Measurements from ENCODE around the gene ERC2.

Gene ERC2

DNA sequence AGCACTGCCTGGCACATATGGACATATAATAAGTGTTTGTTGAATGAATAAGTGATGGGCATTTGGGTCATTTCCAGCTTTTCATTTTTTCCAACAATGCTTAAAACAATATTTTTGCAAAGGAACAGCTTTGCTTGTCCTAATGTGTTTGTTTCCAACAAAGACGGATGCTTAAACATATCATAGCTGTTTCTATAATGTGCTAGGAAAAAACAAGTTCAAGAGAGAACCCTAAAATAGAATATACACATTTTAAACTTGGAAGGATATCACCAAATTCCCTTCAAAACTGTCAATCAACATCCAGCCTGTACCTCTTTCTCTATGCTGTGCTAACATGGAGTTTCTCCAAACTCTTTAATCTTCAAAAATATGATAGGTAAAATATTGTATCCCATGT, 756.6 kb downstream of the ERC2 start:
- no peak for DNase-seq (ENCODE audit: low read depth)

DNA sequence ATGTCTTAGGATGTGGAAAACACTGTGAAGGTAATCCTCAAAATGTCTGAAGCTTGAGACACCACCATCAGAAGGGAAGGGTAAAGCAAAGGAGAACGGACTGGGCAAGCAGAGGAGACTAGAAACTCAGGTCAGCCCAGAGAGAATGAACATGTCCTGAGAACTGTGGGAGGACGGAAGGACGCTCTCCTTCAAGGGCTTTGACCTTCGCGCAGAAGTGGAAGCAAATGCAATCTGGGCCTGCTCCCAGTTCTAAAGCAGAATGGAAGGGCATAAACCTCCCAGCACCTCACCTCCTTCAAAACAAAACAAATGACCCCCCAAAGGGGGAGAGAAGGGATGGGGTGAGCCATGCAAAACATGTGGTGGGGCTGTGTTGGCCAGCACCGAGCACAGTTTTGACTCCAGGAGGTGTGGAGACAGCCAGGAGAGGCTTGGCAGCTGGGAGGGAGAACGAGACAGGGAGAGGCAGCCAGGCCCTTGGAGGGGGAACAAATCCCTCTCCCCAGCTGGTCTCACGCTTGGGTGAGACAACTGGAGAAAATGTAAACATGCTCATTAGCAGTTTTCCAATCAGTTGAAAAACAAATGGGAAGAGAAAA, 758.8 kb downstream of the ERC2 start:
- no peak for DNase-seq (ENCODE audit: low read depth)

DNA sequence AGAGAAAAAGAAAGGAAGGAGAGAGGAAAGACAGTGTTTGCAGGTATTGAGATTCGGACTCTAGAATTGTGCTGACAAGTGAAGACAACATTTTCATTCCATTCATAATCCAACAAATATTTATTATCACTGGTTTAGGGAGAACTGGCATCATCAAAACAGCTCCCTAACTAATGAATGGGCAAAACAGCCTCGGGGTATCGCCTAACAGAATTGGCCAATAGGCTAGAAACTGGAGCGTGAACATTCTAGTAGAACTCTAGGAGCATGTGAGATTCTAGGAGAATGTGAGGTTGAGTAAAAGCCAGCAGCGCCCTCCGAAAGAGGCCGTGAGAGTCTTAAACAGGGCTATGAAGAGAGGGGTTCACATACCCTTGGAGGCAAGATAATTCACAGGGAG, 759.3 kb downstream of the ERC2 start:
- no peak for DNase-seq (ENCODE audit: low read depth)

DNA sequence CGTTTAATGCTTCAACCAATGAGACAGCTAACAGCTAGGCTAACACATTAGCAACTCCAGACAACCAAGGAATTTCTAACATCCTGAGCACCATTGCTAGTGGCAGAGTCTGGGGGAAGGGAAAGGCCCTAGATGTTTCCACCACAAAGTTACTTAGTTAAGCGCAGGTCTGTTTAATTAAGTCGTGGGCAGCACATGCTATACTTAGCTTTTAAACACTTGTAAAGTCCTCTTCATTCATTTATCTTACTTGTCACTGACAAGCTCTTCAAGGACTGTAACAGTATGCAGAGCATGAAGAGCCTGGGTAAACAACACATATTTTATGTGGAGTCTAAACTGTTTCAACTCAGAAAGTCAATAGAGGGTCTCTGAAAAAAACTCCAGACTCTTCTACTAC, 760.0 kb downstream of the ERC2 start:
- no peak for DNase-seq (ENCODE audit: low read depth)

DNA sequence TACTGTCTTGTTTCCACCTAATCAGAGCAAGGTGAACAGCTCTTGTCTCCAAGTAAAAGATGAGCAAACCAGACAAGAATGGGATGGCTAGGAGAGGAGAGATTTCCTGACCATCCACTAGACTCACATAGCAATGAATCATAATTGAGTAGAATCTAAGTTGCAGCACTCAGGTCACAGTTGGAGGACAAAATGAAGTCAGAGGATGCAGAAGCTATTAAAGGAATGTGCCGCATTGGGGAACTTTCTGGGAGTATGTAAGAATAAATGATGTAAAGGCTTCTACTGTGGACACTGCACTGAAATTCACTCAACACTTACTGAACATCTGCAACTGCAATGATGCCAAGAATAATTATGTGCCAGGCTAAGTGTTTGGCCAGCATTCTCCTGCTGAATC, 763.7 kb downstream of the ERC2 start:
- no peak for DNase-seq (ENCODE audit: low read depth)

DNA sequence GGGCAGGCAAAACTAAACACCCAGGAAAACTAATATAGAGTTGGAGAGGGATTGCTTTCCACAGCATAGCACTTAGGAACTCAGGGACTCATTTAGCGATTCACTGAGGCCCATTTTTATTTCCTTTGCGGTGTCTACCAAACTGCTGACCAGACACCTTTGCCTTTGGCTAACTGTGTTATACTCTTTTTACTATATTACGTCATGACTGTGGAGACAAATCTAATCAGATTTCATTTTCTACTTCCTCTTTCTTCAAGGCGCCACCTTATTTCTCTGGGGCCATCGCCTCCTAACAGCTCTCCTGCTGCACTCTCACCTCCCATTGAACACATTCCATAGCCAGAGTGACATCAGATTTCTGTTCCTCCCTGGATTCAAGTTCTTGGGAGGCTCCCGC, 765.4 kb downstream of the ERC2 start:
- no peak for DNase-seq (ENCODE audit: low read depth)

DNA sequence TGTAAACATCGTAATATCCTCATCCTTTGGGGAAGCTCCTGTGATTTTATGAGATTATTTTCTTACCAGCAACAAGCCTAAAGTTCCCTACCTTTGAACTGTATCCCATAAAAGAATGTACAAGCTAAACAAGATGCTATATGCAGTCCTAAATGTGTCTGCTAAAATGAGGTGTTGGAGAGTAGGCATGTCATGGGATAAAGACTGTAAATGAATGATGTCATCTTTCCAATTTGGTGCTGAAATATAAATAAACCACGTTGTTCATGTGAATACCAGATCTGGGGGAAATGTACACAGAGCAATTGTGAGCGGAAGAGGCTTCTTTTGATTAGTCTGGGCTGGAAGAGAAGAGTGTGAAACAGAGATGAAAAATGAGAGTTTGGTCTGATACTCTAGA, 766.3 kb downstream of the ERC2 start:
- DNase-seq (ENCODE audit: low read depth): no peak

DNA sequence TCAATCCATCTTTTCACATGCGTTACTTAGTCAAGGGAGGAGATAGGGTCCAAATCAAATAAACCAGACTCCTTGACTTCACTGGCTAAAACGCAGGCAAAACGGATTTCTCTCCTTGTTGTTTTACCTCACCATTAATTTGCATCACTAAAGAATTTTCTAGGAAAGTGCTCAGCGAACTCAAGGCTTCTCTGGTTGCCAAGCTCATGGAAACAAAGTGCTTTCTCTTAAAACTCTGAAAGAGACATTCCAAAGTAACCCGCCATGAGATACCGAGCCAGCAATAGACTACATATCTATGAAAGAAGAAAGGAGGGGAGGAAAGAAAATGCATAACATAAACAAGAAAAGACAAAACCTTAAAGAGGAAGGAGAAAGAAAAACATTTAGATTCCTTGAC, 769.4 kb downstream of the ERC2 start:
- DNase-seq (ENCODE audit: low read depth): no peak

DNA sequence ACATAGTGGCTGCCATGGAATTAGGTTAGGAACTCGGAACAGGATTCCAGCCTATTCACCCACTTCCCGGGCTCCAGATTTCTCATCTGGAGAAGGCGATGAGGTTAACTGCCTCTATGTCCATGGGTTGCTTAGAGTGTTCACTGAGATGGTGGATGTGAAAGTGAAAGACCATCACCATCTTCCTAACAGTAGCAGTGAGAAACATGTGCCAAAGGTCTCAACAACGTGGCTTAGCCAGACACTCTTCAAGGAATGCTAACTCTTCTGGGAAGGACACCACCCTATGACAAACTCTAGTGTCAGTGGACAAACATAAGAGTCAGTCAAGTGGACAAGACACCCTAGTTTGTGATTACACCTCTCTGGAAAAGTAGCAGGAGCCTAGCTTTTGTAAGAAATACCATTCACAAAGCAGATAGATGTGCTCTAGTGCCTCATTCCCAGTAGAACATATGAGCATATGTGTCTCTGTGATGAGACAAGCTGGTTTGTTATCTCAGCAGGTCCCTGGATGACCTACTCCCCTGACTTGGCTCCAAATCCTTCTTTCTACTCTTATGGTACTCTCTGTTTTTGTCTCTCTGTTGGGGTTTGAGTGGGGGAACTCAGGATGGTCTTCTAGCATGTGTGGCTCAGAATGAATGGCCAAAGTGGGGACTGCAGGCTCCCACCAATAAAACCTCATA, 770.9 kb downstream of the ERC2 start:
- no peak for DNase-seq (ENCODE audit: low read depth)

DNA sequence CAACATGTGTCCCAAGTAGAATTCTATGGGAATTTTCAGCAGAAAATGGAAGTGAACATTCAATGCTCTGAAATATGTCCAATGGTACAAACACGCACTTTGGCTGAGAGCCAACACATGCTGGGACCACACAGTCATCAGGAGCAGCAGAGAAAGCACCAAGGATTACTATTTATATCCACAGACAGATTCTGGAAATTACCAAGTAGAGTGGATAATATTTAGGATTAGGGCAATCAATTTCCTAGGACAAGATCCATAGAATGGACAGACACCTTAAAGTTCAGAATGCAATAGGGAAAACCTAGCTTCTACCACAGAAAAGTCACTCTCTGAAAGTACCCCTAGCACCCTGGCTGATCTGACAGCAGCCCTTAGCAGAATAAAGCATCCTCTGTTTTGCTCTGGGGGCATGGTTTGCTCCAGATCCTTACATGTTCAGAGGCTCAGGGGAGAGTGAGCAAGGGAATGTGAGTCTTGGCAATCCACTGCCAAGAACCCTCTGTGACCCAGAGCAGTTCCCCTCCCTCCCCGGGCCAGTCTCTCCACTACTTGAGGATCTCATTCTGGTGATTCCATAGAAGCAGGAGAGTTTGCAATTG, 775.2 kb downstream of the ERC2 start:
- no peak for DNase-seq (ENCODE audit: low read depth)

DNA sequence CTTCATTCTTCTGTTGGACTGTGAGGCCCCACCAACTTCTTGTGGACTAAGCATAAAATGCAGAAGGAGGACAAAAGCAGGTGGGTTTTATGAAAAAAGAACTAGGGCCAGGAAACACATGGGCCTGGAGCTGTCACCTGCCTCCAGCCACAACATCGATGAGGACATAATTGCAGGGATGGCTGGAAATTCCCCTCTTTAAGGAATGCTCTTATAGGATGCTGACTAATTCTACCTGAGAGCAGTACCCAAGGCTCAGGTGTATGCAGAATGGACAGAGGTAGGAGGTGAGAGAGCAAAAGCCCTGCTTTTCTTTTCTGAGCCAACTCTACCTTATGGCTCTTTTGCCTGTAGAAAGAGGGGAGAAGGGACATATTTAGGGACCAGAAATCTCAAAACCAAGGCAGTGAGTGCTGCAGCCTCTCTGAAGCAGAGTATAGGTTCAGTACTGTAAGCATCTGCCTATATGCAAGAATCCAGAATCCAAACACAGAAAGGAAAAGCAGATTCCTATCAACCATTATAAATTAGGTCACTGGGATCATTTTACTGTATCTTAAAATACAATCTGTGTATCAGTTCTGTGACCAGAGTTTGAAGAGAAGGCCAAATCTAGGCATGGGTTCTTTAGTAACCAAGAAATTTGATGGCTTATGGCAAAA, 775.8 kb downstream of the ERC2 start:
- DNase-seq (ENCODE audit: low read depth): no peak

DNA sequence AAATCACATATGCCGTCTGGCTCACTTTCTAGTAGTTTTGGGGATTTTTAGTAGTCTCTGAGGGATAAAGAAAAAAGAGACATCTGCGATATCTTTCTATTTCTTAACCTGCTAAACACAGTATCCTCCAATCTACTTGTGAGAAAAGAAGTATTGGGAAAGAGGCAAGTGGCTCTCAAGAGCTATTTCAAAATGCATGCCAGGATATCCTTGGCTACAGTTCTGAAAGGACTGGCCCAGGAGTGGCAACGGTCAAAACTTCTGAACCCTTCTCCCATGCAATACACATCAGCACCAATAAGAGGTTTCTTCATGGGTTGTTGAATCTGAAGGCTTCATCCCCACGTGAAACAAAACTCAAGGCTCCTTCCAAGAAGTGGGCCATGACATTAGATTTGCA, 777.1 kb downstream of the ERC2 start:
- no peak for DNase-seq (ENCODE audit: low read depth)

DNA sequence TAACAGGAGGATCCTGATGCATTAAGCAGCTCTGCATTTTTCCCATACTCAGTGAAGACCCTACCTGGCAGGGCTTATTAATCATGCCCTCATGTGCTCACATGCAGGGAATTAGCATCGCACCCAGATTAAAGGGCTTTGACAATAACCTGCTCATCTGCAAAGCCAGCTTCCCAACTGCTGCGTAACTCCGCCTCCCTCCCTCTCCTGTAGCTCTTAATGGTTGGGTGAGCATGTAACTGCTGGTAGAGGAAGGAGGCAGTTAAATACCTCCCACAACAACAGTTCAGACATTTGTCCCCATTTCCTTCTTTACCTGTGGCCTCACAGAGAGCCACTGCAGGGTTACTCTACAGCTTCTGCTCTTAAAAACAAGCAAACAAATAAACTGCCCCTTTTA, 777.5 kb downstream of the ERC2 start:
- DNase-seq (ENCODE audit: low read depth): no peak

DNA sequence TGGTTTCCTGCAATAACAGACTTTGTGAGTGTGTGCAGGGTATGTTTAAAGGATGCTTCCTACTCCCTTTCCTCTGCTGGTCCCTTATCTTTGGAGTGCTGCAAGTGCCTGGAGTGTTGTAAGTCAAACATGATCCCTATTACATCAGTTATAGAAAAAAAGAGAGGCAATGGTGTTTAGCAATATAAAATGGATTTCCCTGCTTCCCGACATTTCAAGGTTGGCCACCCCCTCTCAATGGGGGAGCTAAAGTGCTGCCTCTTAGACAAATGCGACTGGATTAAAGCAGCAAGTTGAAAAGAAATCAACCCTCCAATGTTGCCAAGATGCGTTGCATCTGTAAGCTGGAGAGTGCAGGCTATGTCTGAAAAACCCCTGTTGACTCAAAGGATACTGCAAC, 778.1 kb downstream of the ERC2 start:
- no peak for DNase-seq (ENCODE audit: low read depth)

DNA sequence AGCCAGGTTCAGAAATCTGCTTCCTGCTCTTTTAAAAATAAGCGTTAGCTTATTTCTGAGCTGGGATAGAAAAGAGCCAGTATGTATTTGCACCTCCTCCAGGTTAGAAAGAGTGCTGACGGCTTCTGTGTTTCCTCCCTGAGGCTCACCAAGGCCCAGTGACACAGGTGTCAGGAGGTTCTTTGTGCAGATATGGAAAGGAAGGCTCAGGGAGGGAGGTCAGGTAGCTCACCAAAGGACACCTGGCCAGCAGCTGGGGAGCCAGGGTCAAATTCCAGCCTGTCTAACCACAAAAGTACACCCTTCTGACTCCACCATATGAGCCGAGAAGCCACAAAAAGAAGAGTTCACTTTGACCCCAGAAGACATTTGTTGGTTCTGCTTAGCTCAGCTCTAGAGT, 780.1 kb downstream of the ERC2 start:
- no peak for DNase-seq (ENCODE audit: low read depth)

DNA sequence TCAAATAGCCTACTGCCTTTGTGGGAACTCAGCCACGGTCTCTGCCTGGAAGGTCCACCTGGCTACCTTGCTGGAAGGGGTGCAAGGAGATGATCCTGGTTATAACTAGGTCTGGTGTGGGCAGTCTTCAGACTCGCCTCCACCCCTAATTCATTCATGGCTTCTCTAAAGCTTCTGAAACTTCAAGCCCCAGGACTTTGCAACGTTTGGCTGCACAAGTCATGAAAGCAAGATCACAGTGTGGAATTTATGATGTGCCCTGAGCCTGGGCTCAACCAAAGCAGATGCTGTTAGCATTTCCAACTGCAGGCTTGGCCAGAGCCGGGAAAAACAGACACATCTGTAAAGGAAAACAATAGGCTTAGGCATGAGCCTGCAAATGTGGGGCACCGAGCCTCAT, 780.7 kb downstream of the ERC2 start:
- DNase-seq (ENCODE audit: low read depth): no peak

DNA sequence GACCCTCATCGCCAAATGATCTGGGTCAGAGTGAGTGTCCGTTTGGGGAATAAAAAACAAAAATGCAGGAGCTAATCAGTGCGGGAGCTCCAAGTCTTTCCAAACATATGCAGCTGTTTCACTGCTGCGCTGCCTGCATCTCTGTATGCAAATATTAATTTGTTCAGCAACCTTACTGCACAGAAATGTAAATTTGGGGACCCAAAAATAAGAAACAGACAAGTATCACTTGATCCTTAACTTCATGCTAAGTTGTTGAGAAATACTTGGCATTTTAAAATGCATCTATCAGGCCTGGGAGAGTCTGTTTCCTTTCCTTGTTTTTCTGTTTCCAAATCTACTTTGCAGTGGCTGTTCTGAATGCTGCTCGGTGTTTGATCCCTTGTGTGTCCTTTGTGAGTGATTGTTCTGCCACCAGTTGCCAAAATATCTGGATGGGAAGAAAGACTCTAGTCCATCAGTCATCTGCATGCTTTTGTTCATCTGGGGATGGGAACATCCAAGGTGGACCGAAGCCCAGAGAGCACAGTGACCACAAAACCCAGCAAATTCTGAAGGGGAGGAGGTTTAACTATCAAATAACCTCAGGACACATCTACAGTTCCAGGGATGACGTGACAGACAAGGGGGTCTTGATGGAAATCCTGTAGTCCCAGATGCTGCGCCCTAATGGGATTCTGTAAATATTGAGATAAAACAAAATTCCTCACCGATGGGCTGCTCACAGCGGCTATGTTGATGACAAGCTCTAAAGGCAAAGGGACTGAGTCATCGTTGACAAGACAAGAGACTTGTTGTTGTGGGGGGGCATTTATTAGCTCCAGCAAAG, 781.6 kb downstream of the ERC2 start:
- DNase-seq (ENCODE audit: low read depth): no peak

DNA sequence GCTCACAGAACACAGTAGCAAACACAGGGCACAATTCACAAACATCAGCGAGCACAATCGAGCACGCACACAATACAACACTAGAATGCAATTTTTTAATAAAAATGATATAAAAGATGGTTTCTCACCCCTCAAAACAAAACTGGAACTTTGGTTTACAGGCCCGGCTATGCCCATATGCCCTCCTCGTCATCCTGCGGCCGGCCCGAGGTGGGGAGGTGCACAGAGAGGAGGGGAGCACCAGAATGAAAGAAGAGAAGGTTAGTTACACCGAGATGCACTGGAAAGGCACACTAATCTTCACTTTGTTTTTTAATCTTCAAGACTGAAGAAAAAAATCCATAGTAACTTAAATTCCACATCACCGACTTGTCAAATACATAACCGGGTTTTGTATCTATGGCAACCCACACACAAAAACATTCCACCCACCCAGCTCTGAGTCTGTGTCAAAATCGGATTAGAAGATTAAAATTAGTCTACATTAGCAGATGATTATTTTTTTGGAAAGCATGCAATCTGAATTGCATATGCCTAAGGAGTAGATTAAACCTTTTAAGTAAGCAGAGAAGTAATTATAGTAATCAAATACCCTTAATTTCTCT, 784.5 kb downstream of the ERC2 start:
- DNase-seq (ENCODE audit: low read depth): no peak

DNA sequence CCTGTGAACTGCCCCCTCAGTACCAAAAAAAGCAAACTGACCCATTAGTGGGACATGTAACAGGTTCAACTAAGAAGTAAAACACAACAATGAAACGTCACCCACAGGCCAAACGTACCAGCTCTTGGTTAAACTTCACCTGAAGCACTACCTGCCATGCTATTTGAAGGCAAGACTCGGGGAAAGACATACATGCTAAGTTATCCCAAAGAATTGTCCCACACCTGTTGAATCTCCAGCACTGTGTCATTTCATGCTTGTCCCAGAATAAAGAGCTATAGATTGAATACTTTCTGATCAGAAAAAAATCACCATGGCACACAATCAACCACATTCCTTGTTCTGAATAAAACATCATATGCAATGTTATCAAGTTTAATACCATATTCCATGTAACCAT, 785.8 kb downstream of the ERC2 start:
- no peak for DNase-seq (ENCODE audit: low read depth)

DNA sequence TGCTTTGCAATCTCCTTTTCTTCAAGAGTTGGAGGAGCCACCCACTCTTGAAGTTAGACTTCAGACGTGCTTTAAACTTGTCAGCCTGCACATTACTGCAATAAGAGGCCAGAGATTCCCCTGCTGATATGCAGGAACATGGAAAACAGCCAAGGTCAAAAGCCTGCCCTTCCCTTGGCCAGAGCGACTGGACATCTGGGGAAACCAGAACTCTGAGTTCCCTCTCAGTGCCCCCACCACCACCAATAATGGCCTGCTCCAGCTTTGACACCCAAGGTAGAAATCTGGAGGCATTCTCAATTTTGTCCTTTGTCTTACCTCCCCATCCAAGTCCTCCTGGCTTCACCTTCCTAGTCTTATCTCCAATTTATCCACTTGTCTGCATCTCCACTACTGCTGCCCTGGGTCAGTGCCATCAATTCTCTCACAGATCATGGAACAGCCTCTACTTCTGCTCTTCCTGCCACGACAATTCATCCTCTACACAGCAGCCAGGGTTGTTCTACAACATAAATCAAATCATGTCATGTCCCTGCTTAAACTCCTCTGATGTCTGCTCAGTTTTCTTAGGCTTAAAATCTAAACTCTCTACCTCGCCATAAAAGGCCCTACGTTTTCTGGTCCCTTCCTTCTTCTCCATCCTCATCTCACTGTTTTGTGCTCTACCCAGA, 789.6 kb downstream of the ERC2 start:
- no peak for DNase-seq (ENCODE audit: low read depth)

DNA sequence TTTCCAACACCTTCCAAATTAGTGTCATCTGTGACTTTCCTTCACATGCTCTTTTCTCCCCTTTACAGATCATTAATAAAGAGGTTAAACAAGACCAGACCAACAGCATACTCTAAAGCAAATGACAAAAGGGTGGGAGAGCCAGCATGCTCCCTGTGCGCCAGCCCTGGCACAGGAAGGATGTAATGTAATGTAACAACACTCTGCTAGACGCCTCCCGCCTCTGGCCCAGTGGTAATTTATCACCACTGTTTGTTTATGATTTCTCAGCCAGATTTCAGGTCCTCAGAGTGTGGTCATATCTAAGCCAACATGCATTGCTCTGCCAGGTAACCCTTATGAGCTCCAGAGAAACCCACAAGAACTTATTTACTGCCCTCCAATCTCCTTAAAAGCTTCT, 791.6 kb downstream of the ERC2 start:
- DNase-seq (ENCODE audit: low read depth): no peak

DNA sequence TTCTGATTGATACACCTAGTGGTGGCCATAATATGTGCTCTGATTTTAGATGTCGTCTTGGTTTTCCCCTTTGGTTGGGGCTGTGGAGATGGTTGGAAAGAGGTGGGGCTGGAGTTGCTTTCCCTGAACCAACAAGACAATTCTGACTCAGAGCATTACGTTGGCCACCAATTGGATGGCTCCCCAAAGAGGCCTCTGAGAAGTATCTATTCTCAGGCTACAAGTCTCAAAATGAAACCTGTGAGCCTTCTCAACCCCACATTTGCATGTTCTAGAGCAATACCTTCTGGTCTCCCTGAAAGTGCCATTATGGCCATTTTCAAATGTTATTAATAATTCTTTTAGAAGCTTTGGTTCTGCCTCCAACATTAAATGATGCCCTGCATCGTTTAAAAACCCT, 792.8 kb downstream of the ERC2 start:
- no peak for DNase-seq (ENCODE audit: low read depth)

All from CMK (cell line).